ENCODE measurements around the gene NKIRAS1. TPM values are rescaled to one million over a fixed set of nuclear protein-coding genes. Genes with fewer than 3 reads are reported as not detected.
A peak's percentile ranks its signal among the peaks of the same experiment; 100 is the strongest.

The NKIRAS1 gene
- total and polyA plus RNA-seq, 12 donors: 9.4 to 24.2 (median 19.1) TPM

- Histone ChIP-seq H3K27ac (no peak overlapping the region), H3K36me3 (peaks cover 0 to 8% (median 0%) of the 10 kb centered on the region in 9 donors), H3K4me1 (peaks cover 16 to 81% (median 59%) of the 10 kb centered on the region in 9 donors), H3K9me3 (no peaks in the 10 kb centered on the region), H3K27me3 (no peaks in the 10 kb centered on the region), H3K4me3 (no peak overlapping the region)
- DNase-seq (no peak), ATAC-seq (no peak)
- 76% methylated on average over 1 of the region's 1 CpG for WGBS, 2 donors
- intact Hi-C loops (cut with DNase I): loop anchor here in 2 of 10 donors (10.0 kb wide), 1 partner anchor 48 kb away; no protein-coding TSS in a partner anchor
- TF ChIP-seq, protein P1, sequence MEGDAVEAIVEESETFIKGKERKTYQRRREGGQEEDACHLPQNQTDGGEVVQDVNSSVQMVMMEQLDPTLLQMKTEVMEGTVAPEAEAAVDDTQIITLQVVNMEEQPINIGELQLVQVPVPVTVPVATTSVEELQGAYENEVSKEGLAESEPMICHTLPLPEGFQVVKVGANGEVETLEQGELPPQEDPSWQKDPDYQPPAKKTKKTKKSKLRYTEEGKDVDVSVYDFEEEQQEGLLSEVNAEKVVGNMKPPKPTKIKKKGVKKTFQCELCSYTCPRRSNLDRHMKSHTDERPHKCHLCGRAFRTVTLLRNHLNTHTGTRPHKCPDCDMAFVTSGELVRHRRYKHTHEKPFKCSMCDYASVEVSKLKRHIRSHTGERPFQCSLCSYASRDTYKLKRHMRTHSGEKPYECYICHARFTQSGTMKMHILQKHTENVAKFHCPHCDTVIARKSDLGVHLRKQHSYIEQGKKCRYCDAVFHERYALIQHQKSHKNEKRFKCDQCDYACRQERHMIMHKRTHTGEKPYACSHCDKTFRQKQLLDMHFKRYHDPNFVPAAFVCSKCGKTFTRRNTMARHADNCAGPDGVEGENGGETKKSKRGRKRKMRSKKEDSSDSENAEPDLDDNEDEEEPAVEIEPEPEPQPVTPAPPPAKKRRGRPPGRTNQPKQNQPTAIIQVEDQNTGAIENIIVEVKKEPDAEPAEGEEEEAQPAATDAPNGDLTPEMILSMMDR (IDR thresholded peaks at IDR 0.05): no peak
Observed at GRCh38 chr3:23863060-23863459, 53.7 kb downstream of the NKIRAS1 start.

DNA sequence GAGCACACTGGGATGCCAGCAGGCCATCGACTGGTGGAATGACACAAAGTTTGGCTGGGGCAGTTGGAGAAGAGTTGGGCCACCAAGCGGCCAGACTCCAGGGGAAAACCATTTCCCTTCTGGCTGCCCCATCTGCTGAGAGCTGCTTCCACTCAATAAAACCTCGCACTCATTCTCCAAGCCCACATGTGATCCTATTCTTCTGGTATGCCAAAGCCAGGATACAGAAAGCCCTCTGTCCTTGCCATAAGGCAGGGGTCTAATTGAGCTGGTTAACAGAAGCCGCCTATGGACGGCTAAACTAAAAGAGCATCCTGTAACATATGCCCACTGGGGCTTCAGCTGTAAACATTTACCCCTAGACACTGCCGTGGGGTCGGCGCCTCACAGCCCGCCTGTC lies 55.1 kb downstream of the NKIRAS1 start:
- intact Hi-C loops (cut with DNase I): loop anchor here in 2 of 10 donors (10.0 kb wide), 1 partner anchor 47 kb away; no protein-coding TSS in a partner anchor
- 90 to 94% methylated on average over 9 of the region's 9 CpGs for WGBS, 2 donors
- no peak overlapping the region for H3K4me3 ChIP-seq
- DNase-seq: no peak
- H3K4me1 ChIP-seq: peaks cover 16 to 81% (median 56%) of the 10 kb centered on the region in 9 donors
- H3K9me3 ChIP-seq: no peaks in the 10 kb centered on the region
- H3K36me3 ChIP-seq: peaks cover 0 to 8% (median 0%) of the 10 kb centered on the region in 9 donors
- TF ChIP-seq, protein P1 (IDR thresholded peaks at IDR 0.05): no peak
- ATAC-seq: no peak
- H3K27me3 ChIP-seq: no peaks in the 10 kb centered on the region
- H3K27ac ChIP-seq: no peak overlapping the region

DNA sequence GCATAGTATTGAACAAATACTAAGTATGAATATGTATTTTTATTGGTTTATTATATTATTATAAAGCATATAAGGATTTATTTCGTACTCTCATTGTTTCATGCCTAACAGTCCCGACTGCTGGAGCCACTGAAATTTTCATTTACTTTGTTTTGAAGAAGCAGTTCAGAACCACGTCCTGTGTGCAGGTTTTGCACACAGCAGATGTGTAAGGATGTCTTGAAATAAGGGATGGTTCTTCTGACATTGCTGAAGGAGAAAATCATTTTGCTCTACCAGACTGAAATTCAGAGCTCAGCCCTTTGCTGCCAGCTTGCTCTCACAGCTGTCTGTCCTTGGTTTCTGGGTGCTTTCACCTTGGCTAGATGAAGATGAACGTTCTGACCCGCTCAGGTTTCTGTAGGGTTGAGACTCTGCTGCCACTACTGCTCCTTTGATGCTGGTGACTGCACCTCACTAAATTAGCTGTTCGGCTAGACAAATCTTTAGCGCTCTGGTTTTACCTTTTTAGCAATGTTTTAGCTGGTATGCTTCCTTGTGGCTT lies 56.9 kb downstream of the NKIRAS1 start:
- Histone ChIP-seq H3K27me3 (no peaks in the 10 kb centered on the region), H3K4me3 (no peak overlapping the region), H3K9me3 (no peaks in the 10 kb centered on the region), H3K4me1 (peaks cover 6 to 74% (median 46%) of the 10 kb centered on the region in 9 donors), H3K27ac (no peak overlapping the region), H3K36me3 (peaks cover 0 to 8% (median 0%) of the 10 kb centered on the region in 9 donors)
- intact Hi-C loops (cut with DNase I): loop anchor here in 2 of 10 donors (10.0 kb wide), 1 partner anchor 45 kb away; no protein-coding TSS in a partner anchor
- ATAC-seq (no peak), DNase-seq (no peak)
- TF ChIP-seq, protein P1 (IDR thresholded peaks at IDR 0.05): no peak
- 86 to 87% methylated on average over 7 of the region's 7 CpGs for WGBS, 2 donors

DNA sequence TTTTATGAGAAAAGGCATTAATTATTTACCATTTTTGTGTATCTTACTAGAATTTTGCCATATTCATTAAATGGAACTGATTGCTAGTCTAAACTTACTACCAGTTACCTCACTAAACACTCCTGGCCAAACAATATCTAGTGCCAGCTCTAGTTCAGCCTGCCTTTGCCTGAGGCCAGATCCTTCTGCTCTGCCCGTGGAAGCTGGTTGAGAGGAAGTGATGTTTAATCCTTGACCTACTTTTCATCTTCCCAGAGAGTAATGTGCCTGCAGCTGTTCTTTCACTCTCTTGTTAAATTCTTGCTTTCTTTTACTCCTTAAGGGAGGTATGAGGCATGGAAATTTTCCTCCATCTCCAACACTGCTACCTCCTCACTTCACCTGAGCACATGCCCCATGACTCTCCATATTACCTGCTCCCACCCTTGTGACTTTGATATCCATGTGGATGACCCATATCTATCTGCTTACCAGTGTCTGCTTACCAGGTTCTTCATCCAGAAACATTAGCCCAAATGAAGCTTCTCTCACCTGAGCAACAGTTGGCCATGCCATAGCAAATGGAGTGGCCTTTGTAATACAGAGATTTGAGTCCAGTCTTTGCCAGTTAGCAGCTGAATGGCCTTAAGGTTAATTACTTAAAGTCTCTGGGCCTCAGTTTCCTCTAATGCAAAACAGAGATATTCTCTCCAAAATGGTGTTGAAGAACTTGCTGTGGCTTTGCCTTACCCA lies 57.6 kb downstream of the NKIRAS1 start:
- peaks cover 6 to 68% (median 45%) of the 10 kb centered on the region in 9 donors for H3K4me1 ChIP-seq
- intact Hi-C loops (cut with DNase I): no loop called here
- DNase-seq: no peak

More for the DNA sequence above, 57.6 kb downstream of the NKIRAS1 start:
- peak; percentile 46 to 89 (median 70) for ATAC-seq
- Histone ChIP-seq H3K4me3 (no peak overlapping the region), H3K36me3 (peaks cover 0 to 8% (median 0%) of the 10 kb centered on the region in 9 donors), H3K27ac (peak overlapping the region in 3 of 10 donors; percentile 3 to 18 (median 15)), H3K27me3 (no peaks in the 10 kb centered on the region), H3K9me3 (no peaks in the 10 kb centered on the region)
- 0% methylated on average over 1 of the region's 1 CpG for WGBS, 2 donors
- TF ChIP-seq, protein P1 (IDR thresholded peaks at IDR 0.05): no peak

Measured in heart right ventricle (tissue), 16 donors.